Raji (cell line): ENCODE measurements around the gene TGFB2.

Experiments
- POLR2A ChIP-seq: IDR thresholded peaks from 2 replicates; pipeline ENCODE4 v1.6.1; 2011; ENCODE audit warnings: low read depth, low read length, control low read depth; ENCODE audit not compliant: insufficient read depth

TGFB2 gene

GRCh38 chr1:218464871-218465270 is 119.7 kb downstream of the TGFB2 start:
- TF ChIP-seq POLR2A, result no peak

- TF ChIP-seq POLR2A, result no peak
Observed at GRCh38 chr1:218466341-218467010, 121.3 kb downstream of the TGFB2 start.

GRCh38 chr1:218467101-218468072 is 122.3 kb downstream of the TGFB2 start:
- no peak for TF ChIP-seq POLR2A

GRCh38 chr1:218468711-218469110 is 123.6 kb downstream of the TGFB2 start:
- no peak for TF ChIP-seq POLR2A

DNA sequence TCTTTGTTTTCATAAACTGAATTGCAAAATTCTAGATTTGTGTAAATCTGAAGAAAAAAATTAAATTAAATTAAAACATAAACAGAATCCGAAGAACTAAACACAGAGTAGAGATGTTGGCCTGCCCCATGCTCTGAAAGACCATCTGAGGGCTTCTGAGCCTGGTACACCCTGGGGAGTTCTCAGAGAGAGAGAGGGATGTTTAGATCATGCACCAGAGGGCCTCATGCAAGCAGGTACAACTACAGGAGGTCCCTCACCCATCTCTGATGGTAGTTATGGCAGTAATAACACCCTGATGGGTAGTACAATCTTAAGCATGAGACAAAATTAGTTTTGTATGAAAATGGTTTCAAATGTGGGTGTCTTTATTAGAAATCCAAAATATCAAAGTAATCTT is 127.7 kb downstream of the TGFB2 start:
- TF ChIP-seq POLR2A, result no peak

DNA sequence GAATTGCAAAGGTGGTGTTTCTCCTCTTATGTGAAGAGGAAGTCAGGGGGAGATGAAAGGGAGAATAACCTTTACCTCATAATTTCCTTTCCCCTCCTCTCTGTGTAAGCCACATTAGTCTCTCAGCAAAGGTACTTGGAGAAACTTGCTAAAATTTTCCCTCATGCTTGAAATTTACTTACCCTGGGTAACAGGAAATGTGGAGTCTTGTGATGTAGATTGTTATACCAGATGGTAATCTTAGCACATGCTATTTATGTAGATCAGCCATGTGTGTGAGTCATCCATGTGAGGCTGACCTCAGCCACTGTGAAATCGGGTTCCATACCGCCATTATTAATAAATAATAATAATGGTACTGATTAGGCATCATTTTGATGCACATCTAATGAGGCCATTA is 128.4 kb downstream of the TGFB2 start:
- TF ChIP-seq POLR2A, result no peak

DNA sequence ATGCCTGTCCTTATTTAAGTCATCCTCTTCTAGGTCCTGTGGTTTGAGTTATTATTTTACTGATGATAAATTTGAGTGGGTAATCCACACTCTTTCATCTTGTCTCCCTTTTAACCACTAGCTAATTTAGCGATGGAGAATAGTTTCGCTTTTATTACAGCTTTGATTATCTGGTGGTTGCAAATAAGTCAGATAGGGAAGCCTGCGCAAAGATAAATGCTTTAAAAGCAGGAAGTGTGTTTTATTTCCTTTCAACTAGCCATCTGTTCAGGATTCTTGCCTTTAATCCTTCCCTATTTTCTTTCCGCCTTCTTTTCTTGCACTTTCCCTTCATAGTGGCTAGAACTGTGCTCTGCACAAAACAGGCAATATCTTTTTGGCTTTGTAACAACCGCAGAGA is 129.0 kb downstream of the TGFB2 start:
- TF ChIP-seq POLR2A, result no peak

DNA sequence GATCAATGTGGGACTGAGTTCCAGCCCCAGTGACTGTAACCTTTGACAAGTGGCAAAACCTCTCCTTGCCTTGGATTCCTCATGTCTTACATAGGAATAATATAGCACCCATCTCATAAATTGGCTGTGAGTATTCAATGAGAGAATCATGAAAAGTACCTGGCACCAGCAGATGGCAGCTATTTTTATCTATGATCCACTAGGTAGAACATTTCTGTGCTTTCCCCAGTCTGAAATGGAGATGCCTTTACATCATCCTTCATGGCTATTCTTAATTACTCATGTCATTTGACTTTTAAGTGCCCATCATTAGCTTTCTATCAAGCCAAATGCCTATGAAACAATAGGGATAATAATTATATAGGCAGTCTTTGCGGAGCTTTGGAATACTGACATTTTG is 130.1 kb downstream of the TGFB2 start:
- no peak for TF ChIP-seq POLR2A

GRCh38 chr1:218475699-218476098 is 130.6 kb downstream of the TGFB2 start:
- no peak for TF ChIP-seq POLR2A

- TF ChIP-seq POLR2A, result no peak
Observed at GRCh38 chr1:218476385-218476784, 131.2 kb downstream of the TGFB2 start.

- TF ChIP-seq POLR2A, result no peak
Observed at GRCh38 chr1:218478336-218478735, 133.2 kb downstream of the TGFB2 start.

GRCh38 chr1:218479436-218480115 is 134.4 kb downstream of the TGFB2 start:
- no peak for TF ChIP-seq POLR2A

DNA sequence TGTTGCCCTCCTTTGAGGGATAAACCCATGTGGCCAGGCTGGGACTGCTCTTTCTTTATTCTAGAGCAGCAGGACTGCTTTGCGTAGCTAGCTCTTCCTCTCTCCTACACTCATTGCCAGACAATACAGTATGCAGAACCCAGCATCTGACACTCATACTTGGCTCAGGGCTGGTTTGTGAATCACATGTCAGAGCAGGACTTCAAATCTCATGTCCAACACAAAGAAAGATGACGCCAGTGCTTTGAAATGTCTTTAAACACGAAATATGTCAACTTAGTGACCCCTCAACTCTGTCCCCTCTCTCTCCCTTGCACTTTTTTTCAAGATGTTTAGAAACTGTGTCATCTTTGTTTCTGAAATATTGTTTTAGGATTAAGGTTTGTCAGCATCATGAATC is 135.0 kb downstream of the TGFB2 start:
- no peak for TF ChIP-seq POLR2A

DNA sequence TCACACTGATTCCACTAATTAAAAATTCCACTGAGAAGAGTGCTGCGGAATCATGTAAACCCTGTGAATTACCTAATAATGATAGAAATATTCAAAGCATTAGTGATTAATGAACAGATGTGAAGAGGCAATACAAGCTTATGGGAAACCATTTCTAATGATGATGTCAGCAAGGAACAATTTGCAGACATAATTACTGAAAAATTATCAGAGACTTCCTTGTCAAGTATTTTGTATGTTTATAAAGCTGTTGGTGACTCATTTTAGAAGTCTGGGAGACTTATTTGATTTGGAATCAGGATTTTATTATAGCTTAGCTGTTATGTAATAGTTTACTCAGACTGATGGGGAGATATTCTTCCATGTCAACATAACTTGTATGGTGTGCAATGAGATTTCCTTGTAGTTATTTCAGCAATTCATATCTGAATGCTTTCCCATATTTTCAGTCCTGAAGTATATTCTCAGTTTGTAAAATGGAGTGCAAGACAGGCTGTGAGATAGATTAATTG is 135.5 kb downstream of the TGFB2 start:
- TF ChIP-seq POLR2A, result no peak

DNA sequence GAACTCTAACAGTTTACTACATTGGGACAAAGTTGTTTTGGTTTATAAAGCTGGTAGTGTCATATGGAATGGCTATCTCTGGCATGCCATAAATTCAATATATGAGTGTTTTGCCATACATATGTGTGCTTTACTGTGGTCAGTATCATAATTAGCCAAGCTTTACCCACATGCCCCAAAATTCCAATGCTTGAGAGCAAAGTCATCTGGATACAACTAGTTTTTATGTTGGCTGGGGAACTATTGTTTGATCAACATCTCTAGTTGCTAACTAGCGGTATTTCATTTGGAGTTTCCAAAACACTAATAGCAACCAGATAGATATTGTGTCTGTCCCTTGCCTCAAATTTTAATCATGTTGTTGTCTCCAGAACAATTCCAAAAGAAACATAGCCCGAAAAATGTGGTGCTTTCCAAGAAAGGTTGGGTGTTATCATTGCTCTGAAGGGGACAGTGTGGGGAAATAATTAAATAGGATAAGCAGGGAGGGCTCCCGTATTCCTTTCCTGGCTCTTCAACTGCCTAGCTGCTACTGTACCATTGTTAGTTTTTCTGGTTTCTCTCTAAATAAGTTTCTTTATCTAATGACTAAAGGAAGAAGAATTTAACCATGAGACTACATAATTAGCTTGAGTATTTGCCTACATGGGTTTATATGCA is 136.1 kb downstream of the TGFB2 start:
- TF ChIP-seq POLR2A, result no peak
